Effector CD4-positive, alpha-beta T cell (primary cell): Measurements from ENCODE around the gene MBNL2.

Experiments used
- DNase-seq: peaks from one replicate; pipeline ENCODE4 v3.0.0-alpha.2; 2020

The MBNL2 gene

GRCh38 chr13:97234742-97235141 lies 12.6 kb downstream of the MBNL2 start:
- DNase-seq, result no peak

DNA sequence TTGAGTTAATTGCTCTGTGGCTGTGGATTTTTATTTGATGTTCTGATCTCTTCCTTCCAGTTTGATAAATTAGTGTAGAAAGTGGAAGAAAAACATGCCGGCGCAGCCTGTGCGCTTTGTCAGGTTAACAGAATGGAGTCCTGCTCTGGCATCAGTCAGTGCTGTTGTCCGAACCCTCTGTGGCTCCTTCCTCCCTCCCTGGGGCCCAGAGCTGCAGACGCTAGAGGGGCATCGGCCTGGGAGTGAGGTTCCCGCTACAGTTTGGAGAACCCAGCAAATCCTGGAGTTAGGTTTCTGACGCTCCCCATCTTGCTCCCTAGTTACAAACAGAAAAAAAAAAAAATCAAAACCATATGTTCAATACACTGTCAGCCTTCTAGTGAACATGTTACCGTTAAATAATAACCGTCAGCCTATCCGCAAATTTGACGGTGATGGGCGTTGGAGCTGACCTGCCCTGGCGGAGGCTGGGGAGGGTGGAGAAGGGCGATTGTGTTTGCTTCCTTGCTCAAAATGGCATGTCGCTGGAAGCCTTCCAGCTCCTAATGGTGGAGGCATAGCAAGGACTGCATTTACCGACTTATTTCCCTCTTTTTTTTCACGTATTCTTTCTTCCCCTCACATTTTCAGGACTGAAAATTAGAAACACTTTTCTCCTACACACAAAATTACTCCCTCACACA lies 13.6 kb downstream of the MBNL2 start:
- no peak for DNase-seq

- no peak for DNase-seq
These were observed 15.3 kb downstream of the MBNL2 start for GRCh38 chr13:97237388-97237787.

- no peak for DNase-seq
These were observed 16.3 kb downstream of the MBNL2 start for GRCh38 chr13:97238432-97238831.

- DNase-seq, result no peak
These were observed 16.8 kb downstream of the MBNL2 start for GRCh38 chr13:97238883-97239282.

DNA sequence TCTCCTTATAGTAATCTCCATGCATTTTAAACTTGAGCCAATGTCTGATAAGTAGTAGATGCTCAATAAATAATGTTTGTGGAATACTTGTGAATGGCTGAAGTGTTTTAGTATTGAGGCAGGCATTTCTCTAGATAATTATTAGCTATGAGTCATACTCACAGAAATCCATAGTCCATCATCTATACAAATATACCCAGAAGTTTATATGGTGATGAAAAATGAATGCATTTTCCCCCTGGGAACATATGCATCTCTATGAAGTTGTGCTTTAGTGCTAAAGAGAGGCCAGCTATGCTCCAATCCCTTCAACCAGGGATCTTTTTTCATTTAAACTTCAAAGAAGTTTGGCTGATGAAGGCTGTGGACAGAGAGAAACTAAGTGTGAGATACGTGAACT lies 17.2 kb downstream of the MBNL2 start:
- DNase-seq, result no peak

DNA sequence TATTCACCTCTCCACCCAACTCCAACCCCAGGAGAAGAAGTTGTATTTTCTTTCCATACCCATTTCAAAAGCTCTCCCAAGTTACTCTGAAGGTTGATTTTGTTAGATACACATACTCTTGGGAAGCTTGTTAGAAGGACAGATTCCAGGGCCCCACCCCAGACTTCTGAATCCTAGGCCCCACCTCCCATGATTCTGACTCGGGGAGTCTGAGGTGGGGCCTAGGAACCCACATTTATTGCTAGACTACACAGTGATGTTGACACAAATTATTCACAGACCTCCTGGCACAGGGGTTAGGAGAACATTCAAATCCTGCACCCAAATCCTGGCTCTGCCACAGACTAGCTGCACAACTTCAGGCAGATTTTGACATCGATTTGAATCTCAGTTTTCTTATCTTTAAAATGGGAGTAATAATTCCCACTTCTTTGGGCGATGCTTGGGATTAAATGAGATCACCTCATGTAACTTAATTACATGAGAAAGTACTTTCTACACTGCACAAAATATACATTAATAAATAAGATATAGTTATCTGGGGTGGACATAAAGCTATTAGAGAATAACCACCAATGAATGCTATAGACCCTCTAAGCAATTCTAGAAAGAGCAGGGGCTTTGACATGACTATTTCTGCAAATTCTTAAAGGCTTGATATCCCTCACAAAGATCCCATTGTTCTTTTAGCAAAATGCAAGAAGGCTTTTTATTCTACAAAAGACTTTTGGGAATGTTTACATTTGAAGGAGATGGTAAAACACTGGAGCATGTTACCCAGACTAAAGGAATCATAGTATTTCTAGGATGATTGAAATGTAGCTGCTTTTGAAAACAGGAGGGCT lies 18.0 kb downstream of the MBNL2 start:
- DNase-seq, result no peak

- DNase-seq, result no peak
These were observed 18.9 kb downstream of the MBNL2 start for GRCh38 chr13:97240788-97241734.

DNA sequence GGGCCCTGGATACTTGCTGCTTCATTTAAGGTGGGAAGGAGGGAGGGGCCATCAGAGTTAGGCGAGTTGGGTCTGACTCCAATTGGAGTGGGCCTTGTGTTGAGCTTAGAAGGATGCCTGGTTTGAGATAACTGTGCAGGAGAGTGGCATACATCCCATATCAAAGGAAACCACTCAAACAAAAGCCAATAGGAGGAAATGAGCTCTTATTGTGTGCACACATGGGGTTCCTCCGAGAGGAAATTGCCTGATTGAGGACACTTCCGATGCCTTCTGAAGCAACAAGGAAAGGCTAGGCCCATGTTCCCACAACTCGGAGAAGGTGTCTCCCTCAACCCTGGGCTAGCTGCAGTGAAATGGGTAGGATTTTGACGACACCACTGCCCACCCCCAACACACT lies 19.6 kb downstream of the MBNL2 start:
- DNase-seq, result no peak

DNA sequence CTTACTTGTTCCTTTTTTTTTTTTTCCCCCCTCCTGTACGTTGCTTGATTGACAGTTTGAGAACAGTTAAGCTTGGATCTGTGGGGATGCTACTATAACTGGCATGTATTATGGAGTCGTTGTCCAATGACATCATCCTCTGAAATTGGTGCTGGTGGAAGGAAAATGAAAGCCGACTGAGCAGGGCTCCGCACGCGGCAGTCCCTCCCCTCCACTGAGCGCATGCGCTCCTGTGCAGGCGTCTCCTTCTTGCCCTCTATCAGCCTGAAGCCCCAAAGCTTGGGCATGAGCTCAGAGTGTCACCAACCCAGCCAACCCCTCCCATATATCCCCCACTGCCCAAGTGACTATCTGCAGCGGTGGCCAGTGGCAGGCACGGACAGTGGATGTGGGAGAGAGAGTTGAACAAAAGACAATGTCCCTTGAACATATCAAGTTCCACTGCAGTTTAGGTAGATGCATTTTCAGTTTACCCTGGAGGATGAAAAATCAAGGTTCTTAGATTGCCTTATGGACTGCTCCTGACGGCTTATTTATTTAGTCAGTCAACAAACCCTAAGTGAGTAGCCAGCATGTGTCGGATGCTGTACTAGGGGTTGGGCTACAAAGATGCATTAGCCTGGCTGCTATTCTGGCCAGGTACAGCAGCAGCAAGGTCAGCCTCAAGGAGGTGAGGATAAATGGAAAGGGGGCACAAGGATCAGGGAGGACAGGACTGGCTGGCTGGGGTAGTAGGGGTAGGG lies 20.8 kb downstream of the MBNL2 start:
- DNase-seq, result no peak

DNA sequence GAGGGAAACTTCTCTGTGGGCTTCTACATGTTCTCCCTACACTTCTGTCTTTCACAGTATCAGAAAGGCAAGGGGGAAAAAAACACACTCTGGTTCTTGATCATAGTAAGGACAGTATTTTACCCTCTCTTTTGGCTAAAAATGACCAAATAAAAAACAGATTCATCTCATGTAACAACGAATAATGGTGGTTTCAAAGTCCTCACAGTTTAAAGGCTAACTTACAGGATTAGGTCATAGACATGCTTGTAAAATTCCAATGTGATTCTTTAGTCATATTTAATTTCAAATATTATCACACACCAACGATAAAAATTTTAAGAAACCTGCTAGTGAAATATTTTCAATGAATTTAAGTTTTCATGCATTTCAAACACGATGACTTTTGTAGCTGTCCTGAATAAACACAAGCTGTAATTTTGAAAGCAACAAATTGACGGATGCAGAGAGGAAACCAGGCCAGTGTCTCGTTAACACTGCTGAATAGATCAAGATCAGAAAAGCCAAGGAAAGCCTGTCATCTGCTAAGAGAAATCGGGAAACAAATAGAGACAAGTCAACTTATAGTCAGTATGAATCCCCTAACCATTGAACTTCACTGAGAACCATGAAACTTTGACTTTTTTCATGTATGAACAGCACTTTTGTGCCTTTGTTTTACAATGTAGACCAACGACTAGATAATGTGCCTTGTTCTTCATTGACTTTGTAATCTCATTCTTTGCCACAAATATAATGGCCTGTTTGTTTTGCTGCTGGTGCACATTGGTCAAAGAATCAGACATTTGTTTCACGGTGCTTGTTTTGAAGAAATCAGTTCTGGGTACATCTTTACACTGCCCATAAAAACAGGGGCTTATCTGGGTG lies 22.0 kb downstream of the MBNL2 start:
- DNase-seq, result no peak

DNA sequence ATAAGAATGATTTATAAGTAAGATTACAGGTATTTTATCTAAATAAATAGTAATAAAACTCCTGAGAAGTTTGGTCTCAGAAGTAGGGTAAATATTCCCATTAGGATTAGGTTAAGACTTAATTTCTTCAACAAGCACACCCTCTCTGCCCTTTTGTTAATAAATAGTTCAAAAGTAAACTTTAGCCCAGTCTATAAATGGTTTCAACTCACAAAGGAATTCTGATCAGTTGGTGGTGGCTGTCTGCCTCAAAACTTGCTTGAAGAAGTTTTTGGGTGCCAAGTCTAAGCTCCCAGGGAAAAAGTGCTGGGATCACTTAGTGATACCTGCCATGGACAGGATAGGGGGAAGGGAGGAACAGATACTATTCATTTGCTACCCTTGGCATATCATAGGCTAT lies 22.9 kb downstream of the MBNL2 start:
- DNase-seq, result no peak

- DNase-seq, result no peak
These were observed 24.5 kb downstream of the MBNL2 start for GRCh38 chr13:97246596-97247158.

DNA sequence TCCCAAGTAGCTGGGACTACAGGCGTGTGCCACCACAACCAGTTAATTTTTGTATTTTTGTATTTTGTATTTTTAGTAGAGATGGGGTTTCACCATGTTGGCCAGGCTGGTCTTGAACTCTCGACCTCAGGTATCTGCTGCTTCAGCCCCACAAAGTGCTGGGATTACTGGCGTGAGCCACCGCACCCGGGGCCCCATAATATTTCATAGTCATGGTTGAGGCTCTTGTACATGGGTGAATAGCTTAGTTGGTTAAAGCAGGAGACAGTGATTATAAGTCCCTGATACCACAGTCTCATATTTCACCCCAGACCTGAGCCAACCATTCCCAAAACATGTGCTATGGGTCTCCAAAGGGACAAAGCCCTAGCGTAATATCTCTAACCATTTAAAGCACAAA lies 26.1 kb downstream of the MBNL2 start:
- DNase-seq, result no peak

- DNase-seq, result no peak
These were observed 27.1 kb downstream of the MBNL2 start for GRCh38 chr13:97249093-97249795.

DNA sequence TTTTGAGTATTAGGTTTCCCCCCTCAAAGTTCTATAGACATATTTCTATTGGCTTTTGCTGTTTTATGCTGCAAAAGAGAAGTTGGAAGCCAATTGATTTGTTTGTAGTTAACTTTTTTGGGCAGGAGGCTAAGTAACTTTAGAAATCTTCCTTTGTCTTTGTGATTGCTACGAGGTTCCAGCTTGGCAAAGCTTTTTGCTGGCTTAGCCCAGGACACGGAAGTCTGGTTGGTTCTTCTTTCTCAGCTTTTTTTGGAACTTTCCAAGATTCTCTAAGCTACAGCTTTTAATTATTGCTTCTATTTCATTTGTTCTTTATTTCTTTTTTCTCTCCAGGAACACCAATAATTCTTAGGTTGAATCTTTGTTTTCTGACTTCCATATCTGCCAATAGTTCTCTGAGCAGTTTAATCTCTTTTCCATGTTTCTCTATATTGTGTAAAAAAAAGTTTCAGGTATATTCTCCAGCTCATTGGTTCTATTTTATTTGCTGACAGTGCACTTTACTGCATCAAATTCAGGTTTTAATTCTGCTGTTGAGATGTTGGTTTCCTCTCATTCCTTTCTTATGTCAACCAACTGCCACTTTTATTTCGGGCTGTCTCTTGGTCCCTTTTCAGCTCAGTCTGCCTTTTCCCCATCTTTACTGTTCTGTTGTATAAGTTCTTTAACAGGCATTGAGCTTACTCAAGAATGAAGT lies 27.8 kb downstream of the MBNL2 start:
- DNase-seq, result no peak

GRCh38 chr13:97250560-97250959 lies 28.4 kb downstream of the MBNL2 start:
- no peak for DNase-seq

DNA sequence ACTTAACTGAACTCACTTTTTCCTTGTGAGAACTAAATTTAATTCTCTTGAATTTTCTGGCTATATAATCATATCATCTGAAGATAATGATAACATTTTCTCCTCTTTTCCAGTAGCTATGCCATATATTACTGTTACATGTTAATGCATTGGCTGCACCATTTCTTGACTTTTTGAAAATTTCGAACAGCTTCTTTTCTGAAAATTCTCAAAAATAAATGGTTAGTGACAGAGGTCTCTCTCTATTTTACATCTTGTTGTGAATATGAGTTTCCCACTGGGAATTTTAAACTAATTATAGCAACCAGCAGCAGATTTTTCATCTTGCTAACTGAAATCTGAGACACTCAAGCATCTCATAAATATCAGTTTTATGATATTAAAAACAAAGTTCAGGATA lies 30.6 kb downstream of the MBNL2 start:
- no peak for DNase-seq

- DNase-seq, result no peak
These were observed 31.6 kb downstream of the MBNL2 start for GRCh38 chr13:97253581-97254293.
